ENCODE results near the gene NOXRED1. TPM values are rescaled to one million over a fixed set of nuclear protein-coding genes. Genes with fewer than 3 reads are reported as not detected.
"Not testable (repeated sequence)": the region's sequence is repeated elsewhere in the genome, so short reads cannot be mapped to it uniquely, and the experiment has no call there.

The NOXRED1 gene
- total RNA-seq, 4 donors from 2014 or later, result 0.41 to 0.76 TPM; not detected in 2

DNA sequence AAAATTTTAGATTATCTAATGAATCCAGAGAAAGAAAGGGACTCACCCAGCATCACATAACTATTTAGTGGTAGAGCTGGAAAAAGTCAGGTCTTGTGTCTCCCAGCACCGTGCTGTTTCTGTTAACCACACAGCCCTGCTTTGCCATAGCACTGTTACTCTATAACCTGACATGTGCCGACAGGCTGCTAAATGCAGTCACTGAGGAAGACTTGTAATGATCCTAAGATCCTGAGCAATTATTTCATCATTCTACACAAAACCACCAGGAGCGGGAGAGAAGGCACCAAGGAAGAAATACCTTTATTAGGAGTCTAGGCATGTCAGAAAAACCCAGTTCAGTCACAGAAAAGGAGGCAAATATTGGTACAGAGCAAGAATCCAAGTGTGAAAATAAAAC lies 3.1 kb upstream of the NOXRED1 start:
- TF ChIP-seq, protein P1, sequence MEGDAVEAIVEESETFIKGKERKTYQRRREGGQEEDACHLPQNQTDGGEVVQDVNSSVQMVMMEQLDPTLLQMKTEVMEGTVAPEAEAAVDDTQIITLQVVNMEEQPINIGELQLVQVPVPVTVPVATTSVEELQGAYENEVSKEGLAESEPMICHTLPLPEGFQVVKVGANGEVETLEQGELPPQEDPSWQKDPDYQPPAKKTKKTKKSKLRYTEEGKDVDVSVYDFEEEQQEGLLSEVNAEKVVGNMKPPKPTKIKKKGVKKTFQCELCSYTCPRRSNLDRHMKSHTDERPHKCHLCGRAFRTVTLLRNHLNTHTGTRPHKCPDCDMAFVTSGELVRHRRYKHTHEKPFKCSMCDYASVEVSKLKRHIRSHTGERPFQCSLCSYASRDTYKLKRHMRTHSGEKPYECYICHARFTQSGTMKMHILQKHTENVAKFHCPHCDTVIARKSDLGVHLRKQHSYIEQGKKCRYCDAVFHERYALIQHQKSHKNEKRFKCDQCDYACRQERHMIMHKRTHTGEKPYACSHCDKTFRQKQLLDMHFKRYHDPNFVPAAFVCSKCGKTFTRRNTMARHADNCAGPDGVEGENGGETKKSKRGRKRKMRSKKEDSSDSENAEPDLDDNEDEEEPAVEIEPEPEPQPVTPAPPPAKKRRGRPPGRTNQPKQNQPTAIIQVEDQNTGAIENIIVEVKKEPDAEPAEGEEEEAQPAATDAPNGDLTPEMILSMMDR (IDR thresholded peaks at IDR 0.05), result no peak
- no peak for TF ChIP-seq POLR2A (IDR thresholded peaks at IDR 0.05)
- H3K9me3 ChIP-seq, result no peaks in the 10 kb centered on the region
- intact Hi-C loops (cut with DNase I; ENCODE audit: low total_unique reads), result no loop called here
- no peaks in the 10 kb centered on the region for H3K4me1 ChIP-seq
- H3K4me3 ChIP-seq, result no peak overlapping the region
- DNase-seq, result no peak
- no peaks in the 10 kb centered on the region for H3K36me3 ChIP-seq
- no peak overlapping the region for H3K27ac ChIP-seq
- no peaks in the 10 kb centered on the region for H3K27me3 ChIP-seq

DNA sequence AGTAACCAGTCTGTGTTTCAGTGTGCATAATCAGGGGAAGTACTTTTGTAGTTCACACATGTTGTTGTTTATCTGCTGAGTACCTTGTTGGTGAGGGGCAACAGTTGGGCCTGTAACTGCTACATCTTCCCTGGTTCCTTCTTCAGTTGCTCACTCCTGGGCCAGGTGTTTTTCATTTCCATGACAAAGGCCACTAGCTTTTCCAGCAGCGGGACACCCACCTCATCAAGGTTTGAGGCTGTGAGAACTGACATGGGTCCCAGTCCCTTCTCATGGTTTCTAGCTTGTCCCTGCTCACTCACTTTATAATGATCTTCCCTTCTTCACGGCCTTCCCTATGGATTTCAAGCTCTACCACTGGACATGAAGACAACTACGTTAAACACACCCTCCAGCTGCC lies 1.5 kb upstream of the NOXRED1 start:
- Histone ChIP-seq H3K4me1 (no peaks in the 10 kb centered on the region), H3K4me3 (no peak overlapping the region), H3K9me3 (peaks cover 0 to 11% of the 10 kb centered on the region in 2 donors), H3K27me3 (no peaks in the 10 kb centered on the region), H3K27ac (no peak overlapping the region), H3K36me3 (no peaks in the 10 kb centered on the region)
- DNase-seq, result no peak
- TF ChIP-seq, protein P1 (IDR thresholded peaks at IDR 0.05), result no peak
- TF ChIP-seq POLR2A (IDR thresholded peaks at IDR 0.05), result no peak
- intact Hi-C loops (cut with DNase I; ENCODE audit: low total_unique reads), result no loop called here

DNA sequence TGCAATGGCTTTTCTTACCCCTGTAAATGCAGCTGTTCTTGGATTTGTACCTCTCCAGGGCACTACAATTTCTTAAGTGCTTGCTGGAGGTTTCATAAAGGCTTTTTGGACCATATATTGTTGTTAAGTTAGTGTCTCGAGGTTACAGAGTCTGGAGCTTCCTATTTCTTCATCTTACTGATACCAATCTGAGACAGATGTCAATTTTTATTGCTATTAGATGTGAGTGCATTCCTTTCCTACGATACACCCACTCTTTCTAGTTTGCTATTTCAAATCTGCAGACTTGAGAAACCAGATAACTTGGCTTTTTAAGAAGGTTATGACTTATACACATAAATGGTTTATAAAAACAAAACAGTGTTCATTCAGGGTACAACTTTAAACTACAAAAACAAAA lies 2.1 kb downstream of the NOXRED1 start:
- no peak overlapping the region for H3K4me3 ChIP-seq
- H3K4me1 ChIP-seq, result no peaks in the 10 kb centered on the region
- H3K27ac ChIP-seq, result no peak overlapping the region
- TF ChIP-seq POLR2A (IDR thresholded peaks at IDR 0.05), result no peak
- TF ChIP-seq, protein P1 (IDR thresholded peaks at IDR 0.05), result no peak
- intact Hi-C loops (cut with DNase I; ENCODE audit: low total_unique reads), result no loop called here
- peaks cover 0 to 14% of the 10 kb centered on the region in 2 donors for H3K9me3 ChIP-seq
- no peak for DNase-seq
- no peaks in the 10 kb centered on the region for H3K36me3 ChIP-seq
- H3K27me3 ChIP-seq, result no peaks in the 10 kb centered on the region

DNA sequence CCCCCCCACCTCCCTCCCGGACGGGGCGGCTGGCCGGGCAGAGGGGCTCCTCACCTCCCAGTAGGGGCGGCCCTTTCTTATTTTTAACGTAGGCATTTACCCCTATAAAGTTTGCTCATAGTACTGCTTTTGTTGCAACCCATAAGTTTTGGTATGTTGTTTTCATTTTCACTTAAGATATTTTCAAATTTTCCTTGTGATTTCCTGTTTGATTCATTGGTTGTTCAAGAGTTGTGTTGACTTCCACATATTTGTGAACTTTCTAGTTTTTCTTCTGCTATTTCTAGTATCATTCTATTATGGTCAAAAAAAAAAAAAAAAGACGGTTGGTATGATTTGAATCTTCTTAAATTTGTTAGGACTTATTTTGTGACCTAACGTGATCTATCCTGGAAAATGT lies 6.5 kb downstream of the NOXRED1 start:
- Histone ChIP-seq H3K9me3 (peaks cover 0 to 14% of the 10 kb centered on the region in 2 donors), H3K36me3 (no peaks in the 10 kb centered on the region), H3K4me3 (no peak overlapping the region), H3K27ac (no peak overlapping the region), H3K27me3 (no peaks in the 10 kb centered on the region), H3K4me1 (no peaks in the 10 kb centered on the region)
- no peak for DNase-seq
- intact Hi-C loops (cut with DNase I; ENCODE audit: low total_unique reads), result no loop called here
- TF ChIP-seq, protein P1 (IDR thresholded peaks at IDR 0.05), result no peak
- TF ChIP-seq POLR2A (IDR thresholded peaks at IDR 0.05), result no peak

DNA sequence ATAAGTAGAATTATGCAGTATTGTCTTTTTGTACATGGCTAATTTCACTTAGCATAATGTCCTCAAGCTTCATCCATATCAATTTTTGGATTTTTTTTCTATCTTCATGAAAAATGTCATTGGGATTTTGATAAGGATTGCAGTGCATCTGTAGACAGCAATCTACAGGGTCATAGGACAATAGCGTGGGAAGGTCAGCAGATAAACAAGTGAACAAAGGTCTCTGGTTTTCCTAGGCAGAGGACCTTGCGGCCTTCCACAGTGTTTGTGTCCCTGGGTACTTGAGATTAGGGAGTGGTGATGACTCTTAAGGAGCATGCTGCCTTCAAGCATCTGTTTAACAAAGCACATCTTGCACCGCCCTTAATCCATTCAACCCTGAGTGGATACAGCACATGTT lies 7.2 kb downstream of the NOXRED1 start:
- peaks cover 0 to 14% of the 10 kb centered on the region in 2 donors for H3K9me3 ChIP-seq
- H3K4me3 ChIP-seq; H3K27me3 ChIP-seq; H3K4me1 ChIP-seq; H3K36me3 ChIP-seq; intact Hi-C loops (cut with DNase I; ENCODE audit: low total_unique reads); H3K27ac ChIP-seq; DNase-seq: not testable (repeated sequence)

DNA sequence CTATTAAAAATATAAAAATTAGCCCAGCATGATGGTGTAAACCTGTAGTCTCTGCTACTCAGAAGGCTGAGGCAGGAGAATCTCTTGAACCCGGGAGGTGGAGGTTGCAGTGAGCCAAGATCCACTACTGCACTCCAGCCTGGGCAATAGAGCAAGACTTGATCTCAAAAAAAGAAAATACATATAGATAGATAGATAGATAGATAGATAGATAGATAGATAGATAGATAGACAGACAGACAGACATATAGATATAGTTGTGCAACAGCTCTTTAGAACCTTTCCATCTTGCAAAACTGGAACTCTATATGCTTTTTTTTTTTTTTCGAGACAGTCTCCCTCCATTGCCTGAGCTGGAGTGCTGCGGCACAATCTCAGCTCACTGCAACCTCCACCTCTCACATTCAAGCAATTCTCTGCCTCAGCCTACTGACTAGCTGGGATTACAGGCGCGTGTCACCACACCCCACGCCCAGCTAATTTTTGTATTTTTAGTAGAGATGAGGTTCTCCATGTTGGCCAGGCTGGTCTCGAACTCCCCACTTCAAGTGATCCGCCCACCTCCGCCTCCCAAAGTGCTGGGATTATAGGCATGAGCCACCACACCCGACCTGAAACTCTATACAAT lies 7.8 kb downstream of the NOXRED1 start:
- intact Hi-C loops (cut with DNase I; ENCODE audit: low total_unique reads); H3K27me3 ChIP-seq; H3K4me1 ChIP-seq; H3K36me3 ChIP-seq; DNase-seq; H3K4me3 ChIP-seq; H3K27ac ChIP-seq: not testable (repeated sequence)
- H3K9me3 ChIP-seq, result peaks cover 0 to 10% of the 10 kb centered on the region in 2 donors
